ENCODE results near the gene CHTOP. TPM values are rescaled to one million over a fixed set of nuclear protein-coding genes. Genes with fewer than 3 reads are reported as not detected.

Gene CHTOP
- total RNA-seq, 2 donors from 2014 or later: 54.0 to 61.5 TPM

DNA sequence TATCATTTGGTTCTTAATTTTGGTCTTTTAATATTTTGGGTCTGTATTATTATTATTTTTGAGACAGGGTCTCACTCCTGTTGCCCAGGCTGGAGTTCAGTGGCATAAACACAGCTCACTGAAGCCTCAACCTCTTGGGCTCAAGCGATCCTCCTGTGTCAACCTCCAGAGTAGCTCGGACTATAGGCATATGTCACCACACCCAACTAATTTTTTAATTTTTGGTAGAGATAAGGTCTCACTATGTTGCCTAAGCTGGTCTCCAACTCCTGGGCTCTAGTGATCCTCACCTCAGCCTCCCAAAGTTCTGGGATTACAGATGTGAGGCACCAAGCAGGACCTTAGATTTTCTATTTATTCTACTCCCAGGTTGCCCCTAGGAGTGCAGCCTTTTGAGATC is 39.6 kb downstream of the CHTOP start:
- DNase-seq (no peak), ATAC-seq (no peak)
- intact Hi-C loops (cut with DNase I, micrococcal nuclease): loop anchor here in 1 of 2 donors (10.0 kb wide), 1 partner anchor 311 kb away; the partner anchor contains the start of gene RAB13

DNA sequence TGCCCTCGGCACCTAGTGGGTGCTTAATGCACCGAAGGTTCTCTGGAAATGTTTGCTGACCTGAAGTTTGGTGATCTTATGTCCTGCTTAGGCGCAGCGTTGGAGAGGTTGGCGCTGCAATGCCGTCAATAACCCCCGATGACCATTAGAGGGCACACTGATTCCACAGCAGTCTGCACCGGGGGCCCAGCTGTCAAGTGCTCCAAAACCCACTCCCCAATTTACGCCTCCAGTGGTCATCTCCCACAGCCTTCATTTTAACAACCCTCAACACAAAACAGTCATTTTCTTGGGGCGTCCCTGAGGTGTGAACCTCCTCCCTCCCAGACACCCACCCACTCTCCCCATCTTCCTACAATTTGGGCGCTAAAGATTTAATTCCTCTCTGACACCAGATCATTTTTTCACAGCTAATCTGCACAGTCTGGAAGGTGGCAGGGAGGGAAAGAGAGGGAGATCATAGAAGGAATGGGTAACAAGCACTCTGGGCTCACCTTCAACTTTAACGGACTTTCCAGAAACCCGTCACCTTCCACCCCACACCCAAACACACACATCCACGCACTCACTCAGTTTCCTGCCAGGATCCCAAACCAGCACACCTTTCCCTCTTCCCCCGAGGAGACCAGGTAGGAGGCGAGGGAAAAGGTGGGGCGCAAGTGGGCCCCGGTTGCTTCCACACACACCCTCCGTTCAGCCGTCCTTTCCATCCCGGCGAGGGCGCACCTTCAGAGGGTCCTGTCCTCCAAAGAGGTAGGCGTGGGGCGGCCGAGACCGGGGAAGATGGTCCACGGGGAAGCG is 44.1 kb downstream of the CHTOP start:
- ATAC-seq: peak; percentile 72
- intact Hi-C loops (cut with DNase I, micrococcal nuclease): loop anchor here in 1 of 2 donors (10.0 kb wide), 1 partner anchor 307 kb away; the partner anchor contains the start of gene RAB13
- peak in 1 of 2 donors; percentile 48 for DNase-seq

DNA sequence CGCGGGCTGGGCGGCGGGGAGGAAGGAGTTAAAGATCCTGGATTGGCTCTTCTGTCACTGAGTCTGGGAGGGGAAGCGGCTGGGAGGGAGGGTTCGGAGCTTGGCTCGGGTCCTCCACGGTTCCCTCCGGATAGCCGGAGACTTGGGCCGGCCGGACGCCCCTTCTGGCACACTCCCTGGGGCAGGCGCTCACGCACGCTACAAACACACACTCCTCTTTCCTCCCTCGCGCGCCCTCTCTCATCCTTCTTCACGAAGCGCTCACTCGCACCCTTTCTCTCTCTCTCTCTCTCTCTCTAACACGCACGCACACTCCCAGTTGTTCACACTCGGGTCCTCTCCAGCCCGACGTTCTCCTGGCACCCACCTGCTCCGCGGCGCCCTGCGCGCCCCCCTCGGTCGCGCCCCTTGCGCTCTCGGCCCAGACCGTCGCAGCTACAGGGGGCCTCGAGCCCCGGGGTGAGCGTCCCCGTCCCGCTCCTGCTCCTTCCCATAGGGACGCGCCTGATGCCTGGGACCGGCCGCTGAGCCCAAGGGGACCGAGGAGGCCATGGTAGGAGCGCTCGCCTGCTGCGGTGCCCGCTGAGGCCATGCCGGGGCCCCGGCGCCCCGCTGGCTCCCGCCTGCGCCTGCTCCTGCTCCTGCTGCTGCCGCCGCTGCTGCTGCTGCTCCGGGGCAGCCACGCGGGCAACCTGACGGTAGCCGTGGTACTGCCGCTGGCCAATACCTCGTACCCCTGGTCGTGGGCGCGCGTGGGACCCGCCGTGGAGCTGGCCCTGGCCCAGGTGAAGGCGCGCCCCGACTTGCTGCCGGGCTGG is 44.9 kb downstream of the CHTOP start, which contains the start of gene NPR1:
TSS of gene NPR1 (plus strand) at position 170 of the 818 bp plus-strand sequence. CDS start at position 591, 421 bp downstream.
- intact Hi-C loops (cut with DNase I, micrococcal nuclease): loop anchor here in 1 of 2 donors (10.0 kb wide), 1 partner anchor 306 kb away; the partner anchor contains the start of gene RAB13
- peak; percentile 45 to 53 for DNase-seq
- peak; percentile 54 for ATAC-seq

DNA sequence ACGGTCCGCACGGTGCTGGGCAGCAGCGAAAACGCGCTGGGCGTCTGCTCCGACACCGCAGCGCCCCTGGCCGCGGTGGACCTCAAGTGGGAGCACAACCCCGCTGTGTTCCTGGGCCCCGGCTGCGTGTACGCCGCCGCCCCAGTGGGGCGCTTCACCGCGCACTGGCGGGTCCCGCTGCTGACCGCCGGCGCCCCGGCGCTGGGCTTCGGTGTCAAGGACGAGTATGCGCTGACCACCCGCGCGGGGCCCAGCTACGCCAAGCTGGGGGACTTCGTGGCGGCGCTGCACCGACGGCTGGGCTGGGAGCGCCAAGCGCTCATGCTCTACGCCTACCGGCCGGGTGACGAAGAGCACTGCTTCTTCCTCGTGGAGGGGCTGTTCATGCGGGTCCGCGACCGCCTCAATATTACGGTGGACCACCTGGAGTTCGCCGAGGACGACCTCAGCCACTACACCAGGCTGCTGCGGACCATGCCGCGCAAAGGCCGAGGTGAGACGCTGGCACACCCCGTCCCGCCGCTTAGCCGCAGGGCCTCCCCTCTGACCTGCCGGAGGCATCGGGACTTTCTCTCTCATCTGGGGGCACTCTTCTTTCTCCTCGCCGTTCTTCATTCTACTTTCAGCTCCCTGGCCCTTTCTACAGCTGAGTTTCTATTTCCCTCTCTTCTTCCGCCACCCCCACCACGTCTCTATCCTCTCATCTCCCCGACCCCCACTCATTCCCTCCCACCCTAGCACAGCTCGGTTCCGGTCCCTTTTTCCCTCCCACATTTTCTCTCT is 45.7 kb downstream of the CHTOP start:
- ATAC-seq (peak; percentile 35), DNase-seq (no peak)
- intact Hi-C loops (cut with DNase I, micrococcal nuclease): loop anchor here in 1 of 2 donors (10.0 kb wide), 1 partner anchor 305 kb away; the partner anchor contains the start of gene RAB13

- intact Hi-C loops (cut with DNase I, micrococcal nuclease): no loop called here
- no peak for DNase-seq
- no peak for ATAC-seq
Observed at GRCh38 chr1:153680120-153680403, 46.2 kb downstream of the CHTOP start.

DNA sequence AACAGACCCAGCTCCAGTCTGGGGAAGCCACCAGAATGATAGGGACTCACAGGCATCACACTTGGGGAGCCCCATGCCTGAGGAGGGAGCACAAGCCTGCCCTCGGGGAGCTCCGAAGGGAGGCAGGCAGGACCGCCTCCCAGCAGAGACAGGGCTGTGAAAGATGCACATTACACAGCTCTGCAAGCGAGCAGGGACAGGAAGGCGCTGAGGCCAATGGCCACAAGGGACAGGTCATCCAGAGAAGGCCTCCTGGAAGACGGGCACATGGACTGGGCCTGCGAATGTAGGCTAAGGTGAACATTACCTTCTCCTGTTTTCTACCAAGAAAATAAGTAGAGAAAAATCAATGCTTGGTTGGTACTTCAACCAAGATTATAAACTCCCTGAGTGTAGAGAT is 48.9 kb downstream of the CHTOP start:
- ATAC-seq: no peak
- intact Hi-C loops (cut with DNase I, micrococcal nuclease): no loop called here

DNA sequence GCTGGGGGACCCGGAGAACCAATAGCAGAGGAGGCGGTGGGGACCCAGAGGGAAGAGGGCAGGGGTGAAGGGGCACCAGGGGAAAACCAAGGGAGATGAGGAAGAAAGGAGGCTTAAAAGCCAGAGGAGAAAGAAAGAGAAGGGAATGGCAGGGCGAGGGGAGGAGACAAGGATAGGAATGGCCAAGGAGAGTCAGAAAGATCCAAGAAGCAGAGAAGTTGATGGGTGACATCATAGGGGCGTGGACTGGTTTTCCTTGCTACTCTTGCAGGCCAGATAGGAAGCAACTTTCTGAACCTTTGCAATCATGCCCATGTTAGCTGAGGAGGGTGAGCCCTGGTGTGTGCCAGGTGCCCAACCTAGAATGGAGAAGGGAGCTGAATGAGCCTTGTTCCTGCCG is 50.0 kb downstream of the CHTOP start:
- ATAC-seq (peak; percentile 70), DNase-seq (no peak)
- intact Hi-C loops (cut with DNase I, micrococcal nuclease): no loop called here

More for the DNA sequence above, 48.9 kb downstream of the CHTOP start:
- DNase-seq: no peak

GRCh38 chr1:153684892-153685291 is 51.0 kb downstream of the CHTOP start:
- no peak for DNase-seq
- intact Hi-C loops (cut with DNase I, micrococcal nuclease): no loop called here
- ATAC-seq: no peak

DNA sequence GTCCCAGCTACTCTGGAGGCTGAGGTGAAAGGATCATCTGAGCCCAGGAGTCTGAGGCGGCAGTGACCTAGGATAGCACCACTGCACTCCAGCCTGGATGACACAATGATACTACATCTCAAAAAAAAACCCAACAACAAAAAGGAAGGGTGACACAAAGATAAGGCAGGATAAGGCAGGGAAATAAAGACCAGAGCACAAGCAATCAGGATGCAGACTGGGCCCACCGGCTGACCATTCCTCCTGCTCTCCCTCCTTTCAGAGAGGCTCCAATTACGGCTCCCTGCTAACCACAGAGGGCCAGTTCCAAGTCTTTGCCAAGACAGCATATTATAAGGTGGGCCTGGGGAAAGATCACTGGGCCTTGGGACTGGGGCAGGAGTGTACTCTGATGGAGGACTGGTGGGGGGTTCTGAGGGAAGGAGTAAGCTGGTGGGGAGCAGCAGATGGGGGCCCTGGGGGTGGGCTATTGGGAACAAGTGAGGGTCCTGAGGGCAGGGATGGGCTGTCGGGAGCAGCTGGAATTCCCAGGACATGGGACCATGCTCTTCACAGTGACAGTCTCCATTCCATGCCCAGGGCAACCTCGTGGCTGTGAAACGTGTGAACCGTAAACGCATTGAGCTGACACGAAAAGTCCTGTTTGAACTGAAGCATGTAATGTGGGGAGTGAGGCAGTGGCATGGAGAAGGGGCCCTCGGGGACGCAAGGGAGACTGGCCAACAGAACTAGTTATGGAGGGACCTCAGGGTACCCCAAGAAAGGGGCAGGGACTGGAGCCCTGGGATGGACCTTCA is 51.9 kb downstream of the CHTOP start:
- ATAC-seq (no peak), DNase-seq (no peak)
- intact Hi-C loops (cut with DNase I, micrococcal nuclease): no loop called here

DNA sequence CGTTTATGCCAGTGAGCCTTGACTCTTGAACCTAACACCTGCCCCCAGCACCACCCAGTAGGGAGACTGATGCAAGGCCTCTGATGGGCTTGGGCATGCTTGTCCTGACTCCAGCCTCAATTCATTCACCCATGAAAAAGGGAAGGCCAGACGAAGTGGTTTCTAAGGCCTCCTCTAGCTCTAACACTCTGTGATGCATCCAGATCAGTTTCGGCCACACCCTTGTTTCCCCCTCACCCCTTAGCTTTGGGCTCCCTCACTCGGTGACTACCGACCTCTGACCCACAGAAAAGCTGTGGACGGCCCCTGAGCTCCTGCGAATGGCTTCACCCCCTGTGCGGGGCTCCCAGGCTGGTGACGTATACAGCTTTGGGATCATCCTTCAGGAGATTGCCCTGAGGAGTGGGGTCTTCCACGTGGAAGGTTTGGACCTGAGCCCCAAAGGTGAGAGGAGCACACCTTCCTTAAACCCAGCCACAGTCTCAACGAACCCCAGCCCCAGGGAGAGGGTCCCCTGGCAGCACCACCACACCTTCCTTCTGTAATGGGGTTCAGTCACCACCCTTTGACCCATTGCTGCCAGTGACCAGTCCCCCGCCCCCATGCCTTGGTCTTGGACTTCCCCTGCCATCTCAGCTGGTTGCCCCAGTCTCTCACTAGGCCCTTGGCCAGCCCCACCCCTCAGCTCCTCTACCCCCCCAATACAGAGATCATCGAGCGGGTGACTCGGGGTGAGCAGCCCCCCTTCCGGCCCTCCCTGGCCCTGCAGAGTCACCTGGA is 53.7 kb downstream of the CHTOP start:
- DNase-seq (no peak), ATAC-seq (no peak)
- intact Hi-C loops (cut with DNase I, micrococcal nuclease): no loop called here

- intact Hi-C loops (cut with DNase I, micrococcal nuclease): no loop called here
- ATAC-seq (no peak), DNase-seq (no peak)
Observed at GRCh38 chr1:153688276-153688675, 54.4 kb downstream of the CHTOP start.

GRCh38 chr1:153688736-153689328 is 55.0 kb downstream of the CHTOP start:
- ATAC-seq (no peak), DNase-seq (no peak)
- intact Hi-C loops (cut with DNase I, micrococcal nuclease): no loop called here

GRCh38 chr1:153693466-153693865 is 59.6 kb downstream of the CHTOP start:
- DNase-seq: no peak
- ATAC-seq: no peak
- intact Hi-C loops (cut with DNase I, micrococcal nuclease): no loop called here
